GM10847 (cell line): ENCODE measurements around the gene TBC1D13.

Experiments used
- POLR2A ChIP-seq: IDR thresholded peaks from 2 replicates; pipeline ENCODE4 v1.6.1; 2011; ENCODE audit not compliant: insufficient read length; ENCODE audit errors: extremely low read depth

Gene TBC1D13

GRCh38 chr9:128809036-128809599, 22.1 kb downstream of the TBC1D13 start:
- TF ChIP-seq POLR2A = no peak

DNA sequence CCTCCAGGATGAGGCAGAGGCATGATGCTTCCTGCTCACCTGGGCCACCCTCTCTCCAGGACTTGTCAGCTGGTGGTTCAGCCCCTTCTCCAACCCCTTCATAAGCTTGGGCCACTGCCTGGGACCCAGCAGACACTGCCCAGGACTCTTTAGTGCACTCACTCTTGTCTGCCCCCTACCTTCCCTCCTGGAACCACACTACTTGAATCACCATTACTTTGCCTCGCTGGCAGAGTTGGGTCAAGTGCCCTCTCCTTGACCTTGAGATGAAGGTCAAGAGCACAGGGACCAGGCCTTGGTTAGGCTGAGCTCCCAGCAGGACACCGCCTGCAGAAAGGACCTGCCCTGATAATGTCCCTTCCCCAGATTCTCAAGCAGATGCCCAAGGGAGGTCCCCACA, 22.8 kb downstream of the TBC1D13 start:
- no peak for TF ChIP-seq POLR2A

- TF ChIP-seq POLR2A = no peak
These were observed 23.8 kb downstream of the TBC1D13 start for GRCh38 chr9:128810873-128811272.

DNA sequence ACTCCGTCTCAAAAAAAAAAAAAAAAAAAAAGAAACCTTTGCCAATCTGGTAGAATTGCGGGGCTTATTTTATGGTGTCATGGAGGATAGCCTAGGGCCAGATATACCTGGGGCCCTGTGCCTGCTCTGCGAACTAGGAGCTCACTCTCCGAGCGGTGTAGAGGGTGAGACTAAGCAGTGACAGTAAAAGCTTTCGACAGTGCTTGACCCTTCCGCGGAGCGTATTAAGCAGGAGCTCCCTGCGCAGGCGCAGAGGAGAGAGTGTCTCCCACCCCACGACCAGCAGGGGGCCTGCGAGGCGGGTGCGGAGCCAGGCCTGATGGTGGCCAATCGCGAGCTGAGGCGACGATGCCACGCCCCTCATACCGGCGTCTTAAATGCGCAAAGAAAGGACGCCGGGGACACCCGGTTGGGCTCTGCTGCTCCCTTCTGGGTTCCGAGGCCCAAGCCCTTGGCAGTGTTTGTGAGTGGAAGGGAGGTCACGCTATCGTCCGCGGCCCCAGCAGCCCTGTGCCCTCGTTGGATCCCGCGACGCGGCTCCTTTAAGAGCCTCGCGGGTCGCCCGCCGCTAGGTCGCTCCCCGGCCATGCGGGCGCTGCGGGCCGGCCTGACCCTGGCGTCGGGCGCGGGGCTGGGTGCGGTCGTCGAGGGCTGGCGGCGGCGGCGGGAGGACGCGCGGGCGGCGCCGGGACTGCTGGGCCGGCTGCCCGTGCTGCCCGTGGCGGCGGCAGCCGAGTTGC, 31.2 kb downstream of the TBC1D13 start, which contains the start of gene ENDOG:
Gene ENDOG (plus strand): TSS at position 402 of the 740 bp plus-strand sequence. CDS start 185 bp downstream, at position 587.
- peak; percentile 79 for TF ChIP-seq POLR2A

GRCh38 chr9:128818839-128819715, 32.0 kb downstream of the TBC1D13 start:
- TF ChIP-seq POLR2A = no peak

DNA sequence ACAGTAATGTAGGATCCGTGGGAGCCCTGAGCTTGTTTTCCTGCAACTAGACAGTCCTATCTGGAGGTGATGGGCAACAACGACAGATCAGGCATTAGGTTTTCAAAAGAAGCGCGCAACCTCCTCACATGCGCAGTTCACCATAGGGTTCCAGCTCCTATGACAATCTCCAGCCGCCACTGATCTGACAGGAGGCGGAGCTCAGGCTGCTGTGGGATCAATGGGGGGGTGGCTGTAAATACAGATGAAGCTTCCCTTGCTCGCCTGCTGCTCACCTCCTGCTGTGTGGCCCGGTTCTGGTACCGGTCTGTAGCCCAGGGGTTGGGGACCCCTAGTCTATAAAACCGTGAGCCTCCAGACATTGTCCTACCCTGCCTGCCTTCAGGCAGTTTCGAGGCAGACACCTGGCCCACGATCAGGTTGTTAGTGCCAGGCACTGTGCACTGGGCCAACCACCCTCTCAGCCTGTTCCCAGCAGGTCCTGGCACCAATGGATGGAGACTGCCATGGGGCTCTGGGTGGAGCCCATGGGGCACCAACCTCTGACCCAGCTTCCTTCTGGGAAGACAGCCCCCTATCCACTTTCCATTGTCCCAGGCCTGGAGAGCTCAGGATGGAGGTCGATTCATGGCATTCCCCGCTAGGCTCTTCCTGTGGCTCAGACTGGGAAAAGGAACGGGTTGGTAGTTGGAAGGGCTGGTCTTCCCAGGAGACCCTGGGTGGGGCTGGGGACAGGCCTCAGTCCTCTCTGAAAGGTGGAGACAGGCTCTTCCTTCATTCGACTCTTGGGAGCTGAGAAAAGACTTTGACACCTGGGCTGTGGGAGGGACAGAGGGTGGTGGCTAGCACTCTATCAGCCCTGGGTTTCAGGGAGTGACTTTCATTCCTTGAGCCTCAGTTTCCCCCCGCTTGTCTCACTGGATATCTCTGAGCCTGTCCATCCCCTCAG, 32.9 kb downstream of the TBC1D13 start:
- TF ChIP-seq POLR2A = no peak

DNA sequence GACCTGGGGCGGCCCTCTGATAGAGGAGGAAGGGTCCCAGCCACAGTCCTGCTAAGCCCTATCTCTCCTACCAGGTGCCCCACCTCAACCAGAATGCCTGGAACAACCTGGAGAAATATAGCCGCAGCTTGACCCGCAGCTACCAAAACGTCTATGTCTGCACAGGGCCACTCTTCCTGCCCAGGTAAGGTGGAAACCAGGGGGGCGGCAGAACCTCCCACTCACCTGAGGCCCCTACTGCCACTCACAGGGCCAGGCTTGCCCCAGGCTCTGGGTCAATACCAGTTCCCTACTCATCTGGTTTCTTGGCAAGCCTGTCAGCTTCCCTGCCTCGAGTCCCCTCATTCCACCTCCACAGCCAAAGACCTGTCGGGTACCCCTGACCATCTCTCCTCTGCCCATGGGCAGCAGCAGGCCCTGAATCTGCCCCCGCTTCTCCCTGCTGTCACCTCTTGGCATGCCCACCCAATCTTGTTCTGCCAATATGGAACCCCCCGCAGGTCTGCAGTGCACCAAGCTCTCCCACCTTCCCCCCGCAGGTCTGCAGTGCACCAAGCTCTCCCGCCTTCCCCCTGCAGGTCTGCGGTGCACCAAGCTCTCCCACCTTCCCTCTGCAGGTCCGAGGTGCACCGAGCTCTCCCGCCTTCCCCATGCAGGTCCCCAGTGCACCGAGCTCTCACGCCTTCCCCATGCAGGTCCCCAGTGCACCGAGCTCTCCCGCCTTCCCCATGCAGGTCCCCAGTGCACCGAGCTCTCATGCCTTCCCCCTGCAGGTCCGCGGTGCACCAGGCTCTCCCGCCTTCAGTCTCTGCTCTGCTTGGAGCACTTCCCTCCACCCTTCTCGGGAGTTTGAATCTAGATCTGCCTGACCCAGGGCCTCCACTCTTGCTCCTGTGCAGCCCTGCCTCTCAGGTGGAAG, 33.9 kb downstream of the TBC1D13 start:
- no peak for TF ChIP-seq POLR2A

DNA sequence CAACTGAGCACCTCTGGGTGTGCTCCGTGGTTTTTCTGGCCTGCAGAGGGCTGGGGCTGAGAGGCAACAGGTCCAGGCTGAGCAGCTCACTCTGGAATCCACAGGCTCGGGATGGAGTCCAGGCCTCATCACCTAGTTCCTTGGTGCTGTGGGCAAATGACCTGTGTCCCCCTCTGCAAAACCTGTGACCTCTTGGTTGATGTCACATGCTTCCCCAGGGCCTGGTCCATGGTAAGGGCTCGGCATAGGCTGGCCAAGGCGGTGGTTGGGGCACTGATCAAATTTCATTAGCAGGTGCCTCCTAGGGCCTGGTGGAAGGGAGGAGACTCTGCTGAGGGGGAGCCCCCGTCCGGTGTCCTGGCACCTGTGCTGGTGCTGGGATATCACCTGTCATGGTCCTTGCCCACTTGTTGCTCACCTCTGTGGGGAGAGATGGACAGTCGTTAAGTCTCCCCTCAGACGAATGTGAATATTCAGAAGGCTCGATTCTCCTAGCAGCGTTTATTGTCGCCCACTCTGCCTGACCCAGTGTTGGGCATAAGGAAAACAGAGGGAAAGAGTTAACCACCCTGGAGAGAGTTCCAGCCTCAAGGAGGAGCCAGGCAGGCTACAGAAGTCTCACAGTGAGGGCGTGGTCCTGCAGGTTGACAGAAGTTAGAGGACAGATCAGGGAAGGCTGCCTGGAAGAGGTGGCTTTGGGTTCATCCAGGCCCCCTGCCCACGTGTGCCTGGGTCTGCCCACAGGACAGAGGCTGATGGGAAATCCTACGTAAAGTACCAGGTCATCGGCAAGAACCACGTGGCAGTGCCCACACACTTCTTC, 34.7 kb downstream of the TBC1D13 start:
- no peak for TF ChIP-seq POLR2A

DNA sequence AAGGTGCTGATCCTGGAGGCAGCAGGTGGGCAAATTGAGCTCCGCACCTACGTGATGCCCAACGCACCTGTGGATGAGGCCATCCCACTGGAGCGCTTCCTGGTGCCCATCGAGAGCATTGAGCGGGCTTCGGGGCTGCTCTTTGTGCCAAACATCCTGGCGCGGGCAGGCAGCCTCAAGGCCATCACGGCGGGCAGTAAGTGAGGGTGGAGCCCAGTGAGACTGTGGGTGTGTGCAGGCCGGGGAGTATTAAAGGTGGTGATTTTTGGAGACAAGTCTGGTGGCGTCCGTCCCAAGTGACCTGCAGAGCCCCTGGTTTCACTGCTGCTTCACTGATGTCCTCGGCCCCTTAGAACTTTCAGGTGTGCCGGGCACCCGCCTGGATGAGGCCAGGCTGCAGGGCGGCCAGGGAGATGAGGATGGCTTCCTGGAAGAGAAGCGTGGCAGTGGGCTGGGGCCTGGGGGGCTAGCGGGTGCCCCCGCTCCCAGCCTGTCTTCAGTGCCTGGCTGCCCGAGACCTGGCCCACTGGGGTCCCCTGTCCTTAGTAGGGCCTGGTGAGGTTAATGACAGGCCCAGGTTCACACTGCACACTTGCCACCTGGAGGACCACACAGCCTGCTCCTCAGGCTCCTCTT, 35.5 kb downstream of the TBC1D13 start:
- no peak for TF ChIP-seq POLR2A

- TF ChIP-seq POLR2A = no peak
These were observed 36.4 kb downstream of the TBC1D13 start for GRCh38 chr9:128823362-128823902.

DNA sequence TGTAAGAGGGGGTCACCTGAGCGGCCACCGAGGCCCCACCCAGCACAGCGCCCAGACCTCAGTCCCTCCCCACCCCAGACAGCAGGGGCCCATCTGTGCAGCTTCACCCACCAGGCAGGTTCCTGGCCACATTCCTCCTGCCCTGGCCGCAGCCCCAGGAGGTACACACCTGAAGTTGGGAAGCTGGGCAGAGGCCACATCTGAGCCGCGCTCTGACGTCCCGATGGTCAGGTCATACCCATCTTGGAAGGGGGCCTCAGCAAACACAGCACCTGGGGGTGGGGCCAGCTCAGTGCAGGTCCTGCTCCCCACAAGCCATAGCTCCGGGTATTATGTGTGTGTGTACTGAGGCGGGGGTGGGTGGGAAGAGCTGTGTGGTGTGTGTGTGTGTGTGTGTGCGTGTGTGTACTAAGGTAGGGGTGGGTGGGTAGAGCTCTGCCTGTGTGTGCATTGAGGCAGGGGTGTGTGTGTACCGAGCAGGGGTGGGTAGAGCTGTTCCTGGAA, 36.9 kb downstream of the TBC1D13 start:
- no peak for TF ChIP-seq POLR2A

- no peak for TF ChIP-seq POLR2A
These were observed 37.9 kb downstream of the TBC1D13 start for GRCh38 chr9:128824911-128825310.
